ENCODE results near the gene C2orf92. TPM values are rescaled to one million over a fixed set of nuclear protein-coding genes. Genes with fewer than 3 reads are reported as not detected.

C2orf92 gene
- total RNA-seq, 2 experiments from 2014 or later: 7.4 to 8.9 TPM

DNA sequence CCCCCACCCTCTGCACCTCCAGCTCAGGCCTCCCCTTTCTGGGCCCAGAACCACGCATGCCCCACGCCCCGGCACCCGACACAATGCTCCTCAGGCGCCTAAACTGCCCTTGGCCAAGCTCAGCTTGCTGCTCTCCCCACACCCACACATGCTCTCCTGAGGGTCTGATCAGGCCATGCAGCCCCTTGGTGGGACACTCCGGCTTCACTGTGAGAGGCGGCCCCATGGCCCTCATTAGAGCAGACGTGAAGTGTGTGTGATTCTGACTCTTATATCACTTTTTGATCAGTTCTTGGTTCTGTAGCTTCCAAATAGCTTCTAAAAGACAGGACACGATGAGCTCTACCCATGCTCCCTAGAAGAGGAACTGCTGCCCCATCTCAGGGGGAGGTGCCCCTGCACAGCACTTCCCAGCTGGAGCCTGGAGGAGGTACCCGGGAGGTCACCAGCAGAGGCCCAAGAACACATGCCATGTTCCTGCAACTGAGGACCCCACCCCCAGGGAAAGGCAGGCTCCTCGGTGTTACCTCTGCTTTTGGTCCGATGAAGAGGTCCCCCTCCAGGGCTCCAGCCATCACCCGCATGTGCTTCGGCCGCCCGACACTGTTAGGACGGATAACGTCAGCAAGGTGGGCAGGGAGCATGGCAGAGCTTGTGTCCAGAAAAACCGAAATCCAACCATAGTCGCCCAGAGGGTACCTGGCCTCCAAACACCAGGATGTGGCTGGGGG lies 9.3 kb upstream of the C2orf92 start:
- POLR2A ChIA-PET: interaction anchor here (4.6 kb wide), 1 partner anchor 11 kb away, joined by 96 read pairs; the partner anchor contains the start of gene COX5B
- no peak overlapping the region for H3K4me3 Mint-ChIP-seq
- peaks cover 49% of the 10 kb centered on the region for H3K36me3 Mint-ChIP-seq (ENCODE audit: low read depth)
- no peak for DNase-seq
- no peak for ATAC-seq
- peak overlapping the region; percentile 55 for H3K27ac Mint-ChIP-seq
- H3K27me3 Mint-ChIP-seq: no peaks in the 10 kb centered on the region
- no peaks in the 10 kb centered on the region for H3K9me3 Mint-ChIP-seq (ENCODE audit: low read depth)
- intact Hi-C loops (cut with DNase I, micrococcal nuclease): loop anchor here (5.0 to 10.0 kb wide), 10 partner anchors 52 to 1513 kb away; partner anchors contain the start of genes ANKRD36 (in 1 of the 2), ARID5A (in 1 of the 2), CIAO1 (in 1 of the 2) and COA5 (in 1 of the 2)
- H3K4me1 Mint-ChIP-seq: peaks cover 34% of the 10 kb centered on the region
- CTCF ChIA-PET: interaction anchor here (0.6 to 8.2 kb wide), 3 partner anchors 9 to 1407 kb away, joined by 3 to 95 read pairs (median 6); no protein-coding TSS in a partner anchor

DNA sequence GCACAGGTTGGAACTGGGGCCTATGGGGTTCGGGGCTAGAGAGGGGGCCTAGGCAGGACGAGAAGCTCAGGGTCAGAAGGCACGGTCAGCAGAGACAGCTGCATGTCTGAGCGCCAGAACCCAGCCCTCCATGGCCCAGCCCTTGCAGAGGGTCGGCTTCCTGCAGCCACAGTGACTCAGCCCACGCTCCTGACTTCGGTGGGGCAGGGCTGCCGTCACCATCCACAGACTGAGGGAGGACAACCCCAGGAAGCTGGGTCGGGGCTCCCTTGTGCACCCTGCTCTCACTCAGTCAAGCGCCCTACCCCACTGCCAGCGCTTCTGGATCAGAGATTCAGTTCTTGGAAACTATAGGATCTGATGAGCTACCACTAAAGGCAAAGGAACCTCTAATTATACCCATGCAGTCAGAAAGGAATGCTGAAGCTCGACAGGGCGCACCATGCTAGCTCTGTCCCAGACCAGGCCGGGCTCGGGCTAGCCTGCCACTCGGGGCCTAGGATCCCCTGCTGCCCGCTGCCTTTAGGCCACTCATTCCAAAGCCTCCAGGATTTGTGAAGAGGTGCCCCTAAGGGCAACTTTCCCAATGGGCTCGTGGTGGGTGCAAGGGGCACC lies 8.6 kb upstream of the C2orf92 start:
- Mint-ChIP-seq H3K4me3 (peak overlapping the region; percentile 83), H3K36me3 (ENCODE audit: low read depth) (peaks cover 47% of the 10 kb centered on the region)
- no peak for ATAC-seq

DNA sequence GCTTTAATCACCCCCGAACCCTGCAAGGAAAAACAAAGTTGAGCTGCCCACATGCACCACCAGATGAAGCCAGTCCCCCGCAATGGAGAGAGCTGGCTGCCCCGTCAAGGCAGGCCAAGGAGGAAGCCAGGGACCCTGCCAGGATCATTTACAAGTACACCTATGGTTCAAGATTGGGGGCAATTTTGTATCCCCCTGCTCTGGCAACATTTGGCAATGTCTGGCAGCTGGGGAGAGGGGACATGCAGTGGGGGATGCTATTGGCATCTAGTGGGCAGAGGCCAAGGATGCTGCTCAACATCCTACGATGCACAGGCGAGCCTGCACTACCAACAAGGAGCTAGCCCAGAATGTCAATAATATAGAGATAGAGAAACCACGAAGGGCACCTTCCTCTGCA lies 7.6 kb upstream of the C2orf92 start:
- peak overlapping the region; percentile 83 for H3K4me3 Mint-ChIP-seq
- peaks cover 45% of the 10 kb centered on the region for H3K36me3 Mint-ChIP-seq (ENCODE audit: low read depth)
- H3K9me3 Mint-ChIP-seq (ENCODE audit: low read depth): no peaks in the 10 kb centered on the region
- ATAC-seq (no peak), DNase-seq (no peak)
- ChIA-PET POLR2A (interaction anchor here (0.8 to 4.6 kb wide), 4 partner anchors 11 to 52 kb away, joined by 3 to 96 read pairs (median 8); partner anchors contain the start of genes COX5B and ZAP70), CTCF (interaction anchor here (1.0 to 8.2 kb wide), 11 partner anchors 8 to 78 kb away, joined by 5 to 95 read pairs (median 7); partner anchors contain the start of gene COX5B)
- peaks cover 36% of the 10 kb centered on the region for H3K4me1 Mint-ChIP-seq
- H3K27ac Mint-ChIP-seq: peak overlapping the region; percentile 94
- no peaks in the 10 kb centered on the region for H3K27me3 Mint-ChIP-seq
- intact Hi-C loops (cut with DNase I, micrococcal nuclease): loop anchor here (1.0 to 10.0 kb wide), 11 partner anchors 12 to 1515 kb away; partner anchors contain the start of genes ANKRD36 (in 1 of the 2), ARID5A (in 1 of the 2), CIAO1 (in 1 of the 2) and COA5 (in 1 of the 2)

More for the DNA sequence above, 8.6 kb upstream of the C2orf92 start:
- Mint-ChIP-seq H3K4me1 (peaks cover 36% of the 10 kb centered on the region), H3K27ac (peak overlapping the region; percentile 94), H3K9me3 (ENCODE audit: low read depth) (no peaks in the 10 kb centered on the region), H3K27me3 (no peaks in the 10 kb centered on the region)
- ChIA-PET CTCF (interaction anchor here (1.8 to 8.2 kb wide), 2 partner anchors 10 to 37 kb away, joined by 6 to 95 read pairs; no protein-coding TSS in a partner anchor), POLR2A (interaction anchor here (4.6 kb wide), 1 partner anchor 12 kb away, joined by 96 read pairs; the partner anchor contains the start of gene COX5B)
- DNase-seq: no peak
- intact Hi-C loops (cut with DNase I, micrococcal nuclease): loop anchor here (5.0 to 10.0 kb wide), 10 partner anchors 51 to 1514 kb away; partner anchors contain the start of genes ANKRD36 (in 1 of the 2), ARID5A (in 1 of the 2), CIAO1 (in 1 of the 2) and COA5 (in 1 of the 2)

DNA sequence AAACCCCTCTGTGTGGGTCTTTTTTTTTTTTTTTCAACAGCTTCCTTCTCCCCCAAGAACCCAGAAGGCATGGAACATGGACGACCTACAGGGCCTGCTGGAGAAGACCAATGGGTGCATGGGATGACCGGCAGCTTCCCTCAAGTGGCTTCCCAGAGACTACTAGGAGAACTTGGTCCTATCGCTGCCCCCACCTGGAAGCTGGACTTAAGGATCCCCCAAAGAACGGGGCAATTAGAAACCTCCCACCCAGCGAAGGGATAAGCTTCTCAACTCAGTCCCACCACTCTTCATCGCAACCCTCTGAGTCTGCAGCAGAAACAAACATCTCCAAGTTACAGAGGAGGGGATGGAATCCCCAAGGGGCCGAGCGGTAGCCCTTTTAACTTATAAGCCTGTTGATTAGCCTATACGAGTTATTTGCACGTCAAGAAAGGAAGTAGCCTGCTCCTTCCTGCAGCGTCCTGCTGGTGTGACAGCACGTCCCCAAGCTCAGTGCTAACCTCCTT lies 7.1 kb upstream of the C2orf92 start:
- Mint-ChIP-seq H3K27ac (peak overlapping the region; percentile 94), H3K4me1 (peaks cover 36% of the 10 kb centered on the region), H3K36me3 (ENCODE audit: low read depth) (peaks cover 40% of the 10 kb centered on the region), H3K4me3 (peak overlapping the region; percentile 83), H3K9me3 (ENCODE audit: low read depth) (no peaks in the 10 kb centered on the region), H3K27me3 (no peaks in the 10 kb centered on the region)
- no peak for ATAC-seq
- intact Hi-C loops (cut with DNase I, micrococcal nuclease): loop anchor here (1.0 to 10.0 kb wide), 11 partner anchors 12 to 1515 kb away; partner anchors contain the start of genes ANKRD36 (in 1 of the 2), ARID5A (in 1 of the 2), CIAO1 (in 1 of the 2) and COA5 (in 1 of the 2)
- no peak for DNase-seq
- ChIA-PET CTCF (interaction anchor here (0.6 to 8.2 kb wide), 13 partner anchors 9 to 481 kb away, joined by 3 to 95 read pairs (median 6); partner anchors contain the start of gene COX5B), POLR2A (interaction anchor here (0.8 to 4.6 kb wide), 7 partner anchors 11 to 72 kb away, joined by 3 to 96 read pairs (median 6); partner anchors contain the start of genes COX5B and ZAP70)

DNA sequence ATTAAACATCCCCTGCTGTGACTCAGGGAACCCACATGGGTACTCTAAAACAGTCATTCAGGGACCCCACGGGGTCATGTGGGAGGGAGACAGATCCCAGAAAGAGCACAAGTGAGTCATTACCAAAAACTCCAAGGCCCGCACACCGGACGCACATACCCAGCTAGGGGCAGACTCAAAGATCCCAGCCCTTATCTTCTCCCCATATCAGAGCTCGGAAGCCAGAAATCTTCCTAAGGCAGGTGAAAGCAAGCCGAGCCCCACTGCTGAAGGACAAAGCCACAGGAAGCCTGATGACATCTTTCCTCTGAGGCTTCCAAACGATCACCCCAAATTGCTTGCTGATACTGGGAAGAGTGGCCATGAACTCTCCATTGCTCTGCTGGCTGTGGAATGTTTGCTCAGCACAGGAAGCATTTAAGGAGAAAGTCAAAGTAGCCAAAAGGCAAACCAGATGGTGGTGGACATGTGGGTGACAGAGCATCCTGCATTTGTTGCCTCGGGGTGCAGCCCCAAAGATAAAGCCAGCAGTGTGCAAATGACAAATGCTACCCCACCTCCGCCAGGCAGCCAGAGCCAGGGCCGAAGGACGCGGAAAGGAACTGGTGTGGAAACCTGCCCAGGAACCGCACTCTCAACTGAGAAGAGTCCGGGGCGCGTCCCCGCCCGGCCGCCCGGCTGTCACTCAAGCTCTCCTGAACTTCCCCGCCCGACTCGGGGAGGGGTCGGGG lies 6.5 kb upstream of the C2orf92 start:
- intact Hi-C loops (cut with DNase I, micrococcal nuclease): loop anchor here (1.0 to 10.0 kb wide), 11 partner anchors 13 to 1516 kb away; partner anchors contain the start of genes ANKRD36 (in 1 of the 2), ARID5A (in 1 of the 2), CIAO1 (in 1 of the 2) and COA5 (in 1 of the 2)
- peak; percentile 92 for DNase-seq
- H3K27me3 Mint-ChIP-seq: no peaks in the 10 kb centered on the region

DNA sequence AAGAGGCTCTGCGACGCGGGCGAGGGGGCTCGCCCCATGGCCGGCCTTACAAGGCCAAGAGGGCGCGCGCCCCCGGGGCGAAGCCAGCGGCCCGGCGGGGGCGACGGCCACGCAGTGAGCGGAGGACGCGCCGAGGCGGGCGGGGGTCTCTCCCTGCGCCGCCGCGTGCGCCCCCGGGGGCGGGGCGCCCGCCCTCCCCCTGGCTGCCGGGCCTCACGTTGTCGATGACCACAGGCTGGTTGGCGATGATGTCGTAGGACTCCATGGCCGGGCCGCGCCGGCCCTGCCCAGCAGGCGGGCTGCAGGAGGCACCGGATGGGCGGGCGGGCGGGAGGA lies 5.9 kb upstream of the C2orf92 start:
- no peaks in the 10 kb centered on the region for H3K9me3 Mint-ChIP-seq (ENCODE audit: low read depth)
- DNase-seq (no peak), ATAC-seq (no peak)
- intact Hi-C loops (cut with DNase I, micrococcal nuclease): loop anchor here (5.0 to 10.0 kb wide), 10 partner anchors 49 to 1516 kb away; partner anchors contain the start of genes ANKRD36 (in 1 of the 2), ARID5A (in 1 of the 2), CIAO1 (in 1 of the 2) and COA5 (in 1 of the 2)
- CTCF ChIA-PET: interaction anchor here (0.6 to 8.2 kb wide), 13 partner anchors 13 to 95 kb away, joined by 3 to 95 read pairs (median 4); partner anchors contain the start of genes COX5B and ZAP70
- peaks cover 28% of the 10 kb centered on the region for H3K36me3 Mint-ChIP-seq (ENCODE audit: low read depth)
- no peak overlapping the region for H3K27ac Mint-ChIP-seq
- H3K27me3 Mint-ChIP-seq: no peaks in the 10 kb centered on the region
- H3K4me1 Mint-ChIP-seq: peaks cover 36% of the 10 kb centered on the region
- POLR2A ChIA-PET: interaction anchor here (1.1 to 4.6 kb wide), 5 partner anchors 10 to 51 kb away, joined by 3 to 96 read pairs (median 15); partner anchors contain the start of gene COX5B
- H3K4me3 Mint-ChIP-seq: peak overlapping the region; percentile 83

More for the DNA sequence above, 6.5 kb upstream of the C2orf92 start:
- POLR2A ChIA-PET: interaction anchor here (0.8 to 4.6 kb wide), 7 partner anchors 10 to 72 kb away, joined by 3 to 96 read pairs (median 6); partner anchors contain the start of genes COX5B and ZAP70
- peak overlapping the region; percentile 94 for H3K27ac Mint-ChIP-seq
- peaks cover 34% of the 10 kb centered on the region for H3K36me3 Mint-ChIP-seq (ENCODE audit: low read depth)
- peak; percentile 74 for ATAC-seq
- peak overlapping the region; percentile 83 for H3K4me3 Mint-ChIP-seq
- no peaks in the 10 kb centered on the region for H3K9me3 Mint-ChIP-seq (ENCODE audit: low read depth)
- peaks cover 36% of the 10 kb centered on the region for H3K4me1 Mint-ChIP-seq
- CTCF ChIA-PET: interaction anchor here (0.6 to 8.2 kb wide), 16 partner anchors 9 to 1546 kb away, joined by 3 to 95 read pairs (median 6); partner anchors contain the start of genes COX5B and ZAP70

- no peaks in the 10 kb centered on the region for H3K27me3 Mint-ChIP-seq
- H3K4me1 Mint-ChIP-seq: peaks cover 36% of the 10 kb centered on the region
- ChIA-PET CTCF (interaction anchor here (0.6 to 8.2 kb wide), 14 partner anchors 9 to 84 kb away, joined by 3 to 95 read pairs (median 5); partner anchors contain the start of genes COX5B and ZAP70), POLR2A (interaction anchor here (0.6 to 2.4 kb wide), 9 partner anchors 9 to 73 kb away, joined by 3 to 27 read pairs (median 5); partner anchors contain the start of gene COX5B)
- intact Hi-C loops (cut with DNase I, micrococcal nuclease): loop anchor here (1.0 to 10.0 kb wide), 17 partner anchors 9 to 1517 kb away; partner anchors contain the start of genes ZAP70 (in 2 of the 2), ANKRD36 (in 1 of the 2), ARID5A (in 1 of the 2) and CIAO1 (in 1 of the 2)
- peak within 1 kb of the TSS; percentile 88 for H3K4me3 Mint-ChIP-seq
- ATAC-seq (peak; percentile 77), DNase-seq (peak; percentile 99)
- peak within 1 kb of the TSS; percentile 95 for H3K27ac Mint-ChIP-seq
- H3K9me3 Mint-ChIP-seq (ENCODE audit: low read depth): no peaks in the 10 kb centered on the region
- peaks cover 23% of the 10 kb centered on the region for H3K36me3 Mint-ChIP-seq (ENCODE audit: low read depth)
Observed at GRCh38 chr2:97663962-97664635, 5.4 kb upstream of the C2orf92 start, which contains the start of gene ACTR1B. Gene ACTR1B, minus strand, starts transcription at chr2:97664044. Its CDS starts 154 bp downstream, at chr2:97663890.

DNA sequence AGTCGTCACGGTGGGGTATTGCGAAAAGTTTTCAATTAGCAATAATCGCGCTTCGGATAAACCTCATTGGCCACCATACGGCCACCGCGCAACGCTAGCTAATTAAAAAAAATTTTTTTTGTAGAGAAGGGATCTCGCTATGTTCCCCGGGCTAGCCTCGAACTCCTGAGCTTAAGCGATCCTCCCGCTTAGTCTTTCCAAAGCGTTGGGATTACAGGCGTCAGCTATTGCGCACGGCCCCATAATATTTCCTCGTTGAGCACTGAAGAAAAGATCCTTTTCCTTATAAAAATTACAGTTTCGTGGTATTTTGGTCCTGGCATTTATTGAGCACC lies 4.9 kb upstream of the C2orf92 start:
- DNase-seq (no peak), ATAC-seq (no peak)
- Mint-ChIP-seq H3K4me3 (peak overlapping the region; percentile 88), H3K4me1 (peaks cover 36% of the 10 kb centered on the region), H3K27ac (peak overlapping the region; percentile 95), H3K36me3 (ENCODE audit: low read depth) (peaks cover 22% of the 10 kb centered on the region), H3K9me3 (ENCODE audit: low read depth) (no peaks in the 10 kb centered on the region), H3K27me3 (no peaks in the 10 kb centered on the region)
- POLR2A ChIA-PET: interaction anchor here (0.6 to 2.4 kb wide), 9 partner anchors 9 to 74 kb away, joined by 3 to 27 read pairs (median 5); partner anchors contain the start of gene COX5B
- CTCF ChIA-PET: interaction anchor here (1.1 to 8.2 kb wide), 13 partner anchors 9 to 83 kb away, joined by 3 to 95 read pairs (median 6); partner anchors contain the start of genes COX5B and ZAP70
- intact Hi-C loops (cut with DNase I, micrococcal nuclease): loop anchor here (1.0 to 10.0 kb wide), 17 partner anchors 9 to 1517 kb away; partner anchors contain the start of genes ZAP70 (in 2 of the 2), ANKRD36 (in 1 of the 2), ARID5A (in 1 of the 2) and CIAO1 (in 1 of the 2)

- Mint-ChIP-seq H3K4me3 (no peak overlapping the region), H3K27ac (no peak overlapping the region), H3K36me3 (ENCODE audit: low read depth) (peaks cover 2% of the 10 kb centered on the region), H3K27me3 (no peaks in the 10 kb centered on the region), H3K9me3 (ENCODE audit: low read depth) (no peaks in the 10 kb centered on the region), H3K4me1 (peaks cover 23% of the 10 kb centered on the region)
- CTCF ChIA-PET: interaction anchor here (0.6 to 1.6 kb wide), 7 partner anchors 8 to 1530 kb away, joined by 3 to 8 read pairs (median 3); no protein-coding TSS in a partner anchor
- POLR2A ChIA-PET: interaction anchor here (0.8 to 1.0 kb wide), 2 partner anchors 21 to 25 kb away, joined by 3 to 4 read pairs; partner anchors contain the start of gene COX5B
- no peak for ATAC-seq
- intact Hi-C loops (cut with DNase I, micrococcal nuclease): no loop called here
- DNase-seq: no peak
Observed at GRCh38 chr2:97670471-97670870, 958 bp downstream of the C2orf92 start.

Data from activated CD4-positive, alpha-beta T cell treated with anti-CD3 and anti-CD28 coated beads for 36 hours (primary cell).